G401 (cell line): ENCODE data around the gene CH25H. TPM values are rescaled to one million over a fixed set of nuclear protein-coding genes. Genes with fewer than 3 reads are reported as not detected.
"Not testable (repeated sequence)": the region's sequence is repeated elsewhere in the genome, so short reads cannot be mapped to it uniquely, and the experiment has no call there.

Experiments
- DNase-seq: peaks from one replicate; pipeline ENCODE4 v3.0.0-alpha.2; 2015; ENCODE audit warnings: low spot score
- in situ Hi-C: cut with HindIII; loops from 2 replicates; pipeline ENCODE4 v1.10.0; 2016; ENCODE audit warnings: low sequenced_read_pairs, mixed read lengths
- total RNA-seq: library from RNA; depleted of rRNA; stranded (reverse); fragments of >200 nt; shearing (Covaris generic); gene quantifications from 2 replicates; pipeline ENCODE4 v1.2.3, GENCODE V29; 2014

CH25H gene
- total RNA-seq, 1 experiment from 2014 or later, result not detected

- in situ Hi-C loops, result no loop called here
- DNase-seq, result no peak
Measured at GRCh38 chr10:89204621-89205185, 2.4 kb downstream of the CH25H start.

DNA sequence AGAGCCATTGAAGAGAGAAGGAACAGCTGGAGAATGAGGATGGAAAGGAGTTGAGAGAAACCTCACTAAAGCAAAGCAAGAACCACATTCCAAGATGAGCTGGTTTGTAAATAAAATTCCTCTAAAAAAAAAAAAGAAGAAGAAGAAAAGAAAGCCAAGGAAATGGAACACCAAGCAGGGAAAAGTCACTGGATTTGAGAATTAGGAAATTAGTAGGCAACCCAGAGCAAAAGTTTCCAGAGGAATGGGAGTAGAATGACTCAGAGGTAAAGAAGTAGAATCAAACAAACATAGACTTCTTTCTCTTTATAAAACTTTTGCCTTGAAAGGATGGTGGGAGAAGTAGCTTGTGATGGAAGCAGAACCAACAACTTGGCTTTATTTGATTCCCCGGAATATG, 3.9 kb downstream of the CH25H start:
- no peak for DNase-seq
- in situ Hi-C loops, result no loop called here

DNA sequence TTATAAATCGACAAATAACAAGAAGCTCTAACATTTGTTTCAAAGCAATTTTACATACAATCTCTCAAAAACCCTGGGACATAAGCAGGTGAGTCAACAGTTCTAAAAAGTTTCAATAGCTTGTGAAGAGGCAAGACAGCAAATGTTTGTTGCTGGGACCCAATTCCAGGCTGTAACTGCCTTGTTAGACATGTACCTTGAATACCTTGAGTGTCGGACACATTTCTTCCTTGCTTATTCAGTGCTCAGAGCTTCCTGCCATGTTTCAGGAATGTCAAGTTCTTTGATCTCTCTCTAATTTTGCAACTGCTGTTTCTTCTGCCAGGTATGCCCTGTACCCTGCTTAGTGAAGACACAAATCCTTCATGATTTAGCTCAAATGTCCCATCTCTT, 5.1 kb downstream of the CH25H start:
- no peak for DNase-seq
- in situ Hi-C loops, result no loop called here

DNA sequence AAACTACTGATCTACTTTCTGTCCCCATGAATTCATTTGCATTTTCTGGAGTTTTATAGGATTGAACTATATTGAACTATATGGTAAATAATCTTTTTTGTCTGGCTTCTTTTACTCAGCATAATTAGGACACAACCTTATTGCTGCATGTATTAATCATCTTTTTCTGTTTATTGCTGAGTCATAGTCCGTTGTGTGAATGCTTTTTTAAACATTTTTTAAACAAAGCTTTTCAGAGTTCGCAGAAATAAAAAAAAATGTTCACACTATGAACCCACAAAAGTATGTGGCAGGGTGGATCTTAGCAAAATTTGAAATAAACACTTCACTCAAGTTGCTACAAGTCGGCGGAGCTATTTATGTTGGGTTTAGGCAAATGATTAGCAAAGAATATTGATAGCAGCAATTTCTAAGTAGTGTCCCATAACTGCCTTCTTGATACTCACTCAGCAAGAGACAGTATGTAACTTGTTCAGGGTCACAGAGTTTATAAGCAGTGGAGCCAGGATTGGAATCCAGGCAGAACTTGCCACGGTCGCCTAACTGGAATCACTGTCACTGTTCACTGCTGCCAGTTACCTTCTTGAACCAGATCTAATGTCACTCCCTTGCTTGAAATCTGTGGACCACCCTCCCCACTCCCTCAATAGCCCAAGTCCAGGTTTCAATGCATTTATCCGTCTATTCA, 5.6 kb downstream of the CH25H start:
- in situ Hi-C loops, result no loop called here
- DNase-seq, result no peak

DNA sequence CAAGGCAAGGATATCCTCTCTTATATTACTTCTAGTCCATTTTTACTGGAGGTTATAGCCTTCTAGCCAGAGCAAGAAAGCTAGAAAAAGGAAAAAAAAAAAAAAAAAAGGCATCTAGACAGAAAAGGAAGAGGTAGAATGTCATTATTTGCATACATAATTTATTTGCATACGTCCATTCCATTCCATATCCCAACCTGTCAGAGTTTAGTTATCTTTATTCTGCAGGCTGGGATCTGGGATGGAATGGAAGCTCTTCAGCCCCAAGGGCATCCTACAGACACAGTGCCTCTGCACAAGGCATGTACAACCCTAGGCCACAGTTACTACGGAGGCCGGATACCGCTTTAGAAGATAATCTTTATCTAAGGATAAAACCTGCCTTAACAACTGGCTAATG, 9.6 kb downstream of the CH25H start:
- in situ Hi-C loops, result no loop called here
- DNase-seq, result no peak

GRCh38 chr10:89191301-89191700, 15.8 kb downstream of the CH25H start:
- DNase-seq, in situ Hi-C loops: not testable (repeated sequence)

- DNase-seq, result no peak
- in situ Hi-C loops, result no loop called here
Measured at GRCh38 chr10:89189211-89189734, 17.8 kb downstream of the CH25H start.

DNA sequence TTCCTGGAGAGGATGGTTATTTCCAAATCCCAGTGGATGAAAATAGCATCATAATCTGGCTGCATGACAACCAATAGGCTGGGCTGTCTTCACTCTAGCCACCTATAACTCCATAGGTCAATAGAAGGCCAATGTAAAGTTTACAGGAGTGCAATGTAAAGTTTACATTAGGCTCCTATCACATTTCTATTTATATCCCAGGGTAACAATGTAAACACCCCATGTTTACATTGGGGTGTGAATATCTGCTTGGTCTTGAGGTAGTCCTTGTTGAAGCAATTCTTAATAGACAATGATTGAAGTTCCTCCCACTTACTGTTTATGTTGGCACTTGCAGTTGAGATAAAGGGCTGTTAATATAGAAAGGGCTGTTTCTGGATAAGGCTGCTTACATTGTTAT, 21.5 kb downstream of the CH25H start:
- in situ Hi-C loops, result no loop called here

GRCh38 chr10:89184638-89185037, 22.5 kb downstream of the CH25H start:
- in situ Hi-C loops, result no loop called here
- DNase-seq, result no peak

More for the DNA sequence above, 21.5 kb downstream of the CH25H start:
- DNase-seq, result no peak

DNA sequence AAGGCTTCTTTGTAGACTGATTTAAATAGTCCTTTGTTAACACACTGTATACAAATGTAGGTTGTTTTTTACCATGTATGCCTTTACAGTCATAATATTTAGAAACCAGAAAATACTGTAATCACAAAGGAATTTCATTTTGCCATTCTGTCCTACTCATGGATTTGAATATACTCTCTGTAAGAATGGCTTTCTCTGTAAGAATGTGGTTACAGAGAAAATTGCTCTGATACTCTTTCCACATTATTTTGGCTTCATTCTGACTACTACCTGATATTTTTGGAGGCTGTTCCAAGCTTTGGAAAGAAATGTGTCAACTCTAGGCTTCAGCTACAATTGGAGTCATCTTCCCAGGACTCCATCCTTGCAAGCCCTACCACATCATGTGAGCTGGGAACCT, 23.5 kb downstream of the CH25H start:
- in situ Hi-C loops, result no loop called here

DNA sequence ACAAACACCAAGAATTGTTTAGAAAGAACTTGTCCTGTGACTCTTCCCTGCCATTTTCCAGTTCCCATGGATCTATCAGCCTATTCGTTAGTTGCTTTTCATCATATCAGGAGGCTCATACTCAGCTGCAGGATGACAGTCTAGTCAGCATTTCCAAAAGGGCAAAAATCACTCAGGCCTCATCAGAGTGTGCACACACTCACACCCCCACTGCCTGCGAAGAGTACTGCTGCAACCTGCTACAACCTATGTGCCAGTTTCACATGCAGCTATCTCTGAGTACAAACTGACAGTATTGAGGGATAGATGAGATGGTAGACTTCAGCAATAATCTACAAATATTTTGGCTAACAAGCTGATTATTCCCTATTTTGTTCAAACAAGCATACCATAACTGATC, 24.2 kb downstream of the CH25H start:
- DNase-seq, result no peak
- in situ Hi-C loops, result no loop called here

More for the DNA sequence above, 23.5 kb downstream of the CH25H start:
- no peak for DNase-seq

- no peak for DNase-seq
- in situ Hi-C loops, result no loop called here
Measured at GRCh38 chr10:89175816-89176215, 31.3 kb downstream of the CH25H start.

GRCh38 chr10:89173075-89173474, 34.0 kb downstream of the CH25H start:
- no peak for DNase-seq
- in situ Hi-C loops, result no loop called here

GRCh38 chr10:89171996-89172395, 35.1 kb downstream of the CH25H start:
- no peak for DNase-seq
- in situ Hi-C loops, result no loop called here

GRCh38 chr10:89171263-89171872, 35.7 kb downstream of the CH25H start:
- DNase-seq, result no peak
- in situ Hi-C loops, result no loop called here

- in situ Hi-C loops, DNase-seq: not testable (repeated sequence)
Measured at GRCh38 chr10:89168354-89168900, 38.7 kb downstream of the CH25H start.

- in situ Hi-C loops, result no loop called here
- no peak for DNase-seq
Measured at GRCh38 chr10:89167915-89168314, 39.2 kb downstream of the CH25H start.

DNA sequence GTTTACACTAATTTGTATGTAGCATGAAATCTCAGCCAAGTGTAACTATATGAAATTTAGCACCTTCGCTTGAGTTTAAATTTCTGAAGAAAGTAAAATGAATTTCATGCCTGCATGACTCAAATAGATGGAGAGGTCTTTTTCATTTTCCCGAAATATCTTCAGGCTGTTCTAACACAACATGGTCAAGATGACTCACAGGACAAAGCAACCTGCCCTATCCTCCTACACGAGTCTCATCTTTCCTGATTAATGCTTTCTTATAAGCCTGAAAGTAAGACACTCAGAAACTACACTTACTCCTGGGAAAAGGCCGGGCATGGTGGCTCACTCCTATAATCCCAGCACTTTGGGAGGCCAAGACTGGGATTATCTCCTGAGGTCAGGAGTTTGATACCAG, 41.2 kb downstream of the CH25H start:
- DNase-seq, result no peak
- in situ Hi-C loops, result no loop called here

DNA sequence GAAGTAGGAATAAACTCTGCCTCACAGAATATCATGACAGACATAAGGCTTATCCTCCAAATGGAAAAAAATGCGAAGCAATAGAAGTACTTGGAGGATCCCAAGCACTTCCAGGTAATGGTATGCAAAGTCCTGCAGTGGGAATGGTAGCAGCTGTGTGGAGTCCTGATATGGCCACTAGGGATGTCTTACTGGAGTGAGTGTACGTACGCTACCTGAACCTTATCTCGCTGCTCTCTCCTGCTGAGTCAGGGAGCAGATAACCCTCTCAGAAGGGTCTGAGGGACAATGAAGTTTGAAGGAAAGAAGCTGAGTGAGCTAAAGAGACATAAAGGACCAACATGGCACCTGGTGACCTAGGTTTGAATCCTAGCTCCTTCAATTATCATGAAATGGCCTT, 42.2 kb downstream of the CH25H start:
- in situ Hi-C loops, result no loop called here
- no peak for DNase-seq

DNA sequence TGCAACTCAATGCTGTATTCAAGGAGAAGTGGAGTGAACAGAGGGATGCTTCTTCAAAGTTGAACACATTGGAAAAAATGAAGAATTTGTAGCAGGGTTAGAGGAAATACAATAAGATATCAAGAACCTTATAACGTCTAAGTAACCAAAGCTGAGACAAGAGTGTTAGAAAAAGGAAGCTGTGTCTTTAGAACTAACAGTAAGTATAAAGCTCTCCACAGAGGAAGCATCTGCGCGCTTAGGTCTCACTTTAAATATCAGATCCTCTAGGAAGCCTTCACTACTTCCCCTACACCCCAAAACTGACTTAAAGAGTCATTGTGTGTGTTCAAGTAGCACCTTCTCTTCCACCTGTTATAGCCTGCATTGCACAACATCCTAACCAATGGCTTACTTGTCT, 43.0 kb downstream of the CH25H start:
- in situ Hi-C loops, result no loop called here
- no peak for DNase-seq
